ENCODE data around the gene ETS1.

ETS1 gene

GRCh38 chr11:128465531-128465930, 121.8 kb downstream of the ETS1 start (continued):
- no peak for TF ChIP-seq ZBTB21 (tag by site-specific recombination; IDR thresholded peaks at IDR 0.05)
- TF ChIP-seq ZNF302 (tag by site-specific recombination; IDR thresholded peaks at IDR 0.05; ENCODE audit: low read depth) = no peak
- TF ChIP-seq ZNF707 (tag by site-specific recombination; IDR thresholded peaks at IDR 0.05) = no peak
- no peak for TF ChIP-seq ZNF785 (tag by site-specific recombination; IDR thresholded peaks at IDR 0.05)

GRCh38 chr11:128464878-128465450, 122.4 kb downstream of the ETS1 start:
- Histone ChIP-seq H3K9me3 (ENCODE audit: control insufficient read depth, insufficient read depth, low read depth, low read length) (no peaks in the 10 kb centered on the region), H3K27ac (ENCODE audit: extremely low read depth, low read depth, low read length) (no peak overlapping the region), H3K4me1 (ENCODE audit: control insufficient read depth, insufficient read depth, low read length) (no peaks in the 10 kb centered on the region), H3K36me3 (ENCODE audit: control insufficient read depth in 2 of 2, insufficient read depth in 1 of 2, low read length in 2 of 2) (peaks cover 0 to 11% of the 10 kb centered on the region in 2 experiments; a peak in 1 of 3 replicates), H3K4me3 (ENCODE audit: low read depth, low read length) (no peak overlapping the region)
- ChIA-PET POLR2A (no interaction called here), CTCF (interaction anchor here (0.7 to 1.0 kb wide), 2 partner anchors 8 to 162 kb away, joined by 3 to 4 read pairs; no protein-coding TSS in a partner anchor)
- TF ChIP-seq ZNF311 (tag by site-specific recombination; IDR thresholded peaks at IDR 0.05; ENCODE audit: borderline replicate concordance) (no peak), ZNF544 (tag by site-specific recombination; IDR thresholded peaks at IDR 0.05) (no peak), ZNF2 (tag by site-specific recombination; IDR thresholded peaks at IDR 0.05) (no peak), ZBTB8A (tag by site-specific recombination; IDR thresholded peaks at IDR 0.05) (no peak), ZNF629 (tag by site-specific recombination; IDR thresholded peaks at IDR 0.05) (no peak), ZNF654 (tag by site-specific recombination; IDR thresholded peaks at IDR 0.05; ENCODE audit: low read depth) (no peak)

GRCh38 chr11:128463979-128464378, 123.4 kb downstream of the ETS1 start:
- no peaks in the 10 kb centered on the region for H3K9me3 ChIP-seq (ENCODE audit: control insufficient read depth, insufficient read depth, low read depth, low read length)
- CTCF ChIA-PET = interaction anchor here (0.6 to 0.7 kb wide), 2 partner anchors 94 to 161 kb away, joined by 3 to 4 read pairs; no protein-coding TSS in a partner anchor
- POLR2A ChIA-PET = no interaction called here
- H3K36me3 ChIP-seq (ENCODE audit: control insufficient read depth in 2 of 2, insufficient read depth in 1 of 2, low read length in 2 of 2) = peaks cover 0 to 11% of the 10 kb centered on the region in 2 experiments; a peak in 1 of 3 replicates
- no peak overlapping the region for H3K4me3 ChIP-seq (ENCODE audit: low read depth, low read length)
- H3K4me1 ChIP-seq (ENCODE audit: control insufficient read depth, insufficient read depth, low read length) = no peaks in the 10 kb centered on the region
- no peak overlapping the region for H3K27ac ChIP-seq (ENCODE audit: extremely low read depth, low read depth, low read length)
- TF ChIP-seq ZSCAN5A (tag by site-specific recombination; IDR thresholded peaks at IDR 0.05) (no peak), ZNF843 (tag by site-specific recombination; IDR thresholded peaks at IDR 0.05) (no peak), ZNF416 (tag by site-specific recombination; IDR thresholded peaks at IDR 0.05) (no peak), BCL11A (tag by site-specific recombination; IDR thresholded peaks at IDR 0.05; ENCODE audit: low read depth) (no peak), ZFP37 (tag by site-specific recombination; IDR thresholded peaks at IDR 0.05) (no peak), REST (tag by site-specific recombination; IDR thresholded peaks at IDR 0.05) (no peak), ZBTB17 (tag by site-specific recombination; IDR thresholded peaks at IDR 0.05) (no peak), ZNF548 (tag by site-specific recombination; IDR thresholded peaks at IDR 0.05) (no peak), ZFP3 (tag by site-specific recombination; IDR thresholded peaks at IDR 0.05; ENCODE audit: low read depth) (no peak), ZEB2 (tag by site-specific recombination; IDR thresholded peaks at IDR 0.05) (no peak), OVOL3 (tag by site-specific recombination; IDR thresholded peaks at IDR 0.05) (no peak), ZNF701 (tag by site-specific recombination; IDR thresholded peaks at IDR 0.05) (no peak)
- TF ChIP-seq, protein P1, sequence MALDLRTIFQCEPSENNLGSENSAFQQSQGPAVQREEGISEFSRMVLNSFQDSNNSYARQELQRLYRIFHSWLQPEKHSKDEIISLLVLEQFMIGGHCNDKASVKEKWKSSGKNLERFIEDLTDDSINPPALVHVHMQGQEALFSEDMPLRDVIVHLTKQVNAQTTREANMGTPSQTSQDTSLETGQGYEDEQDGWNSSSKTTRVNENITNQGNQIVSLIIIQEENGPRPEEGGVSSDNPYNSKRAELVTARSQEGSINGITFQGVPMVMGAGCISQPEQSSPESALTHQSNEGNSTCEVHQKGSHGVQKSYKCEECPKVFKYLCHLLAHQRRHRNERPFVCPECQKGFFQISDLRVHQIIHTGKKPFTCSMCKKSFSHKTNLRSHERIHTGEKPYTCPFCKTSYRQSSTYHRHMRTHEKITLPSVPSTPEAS (tag by site-specific recombination; IDR thresholded peaks at IDR 0.05) = no peak
- TF ChIP-seq, protein P2, sequence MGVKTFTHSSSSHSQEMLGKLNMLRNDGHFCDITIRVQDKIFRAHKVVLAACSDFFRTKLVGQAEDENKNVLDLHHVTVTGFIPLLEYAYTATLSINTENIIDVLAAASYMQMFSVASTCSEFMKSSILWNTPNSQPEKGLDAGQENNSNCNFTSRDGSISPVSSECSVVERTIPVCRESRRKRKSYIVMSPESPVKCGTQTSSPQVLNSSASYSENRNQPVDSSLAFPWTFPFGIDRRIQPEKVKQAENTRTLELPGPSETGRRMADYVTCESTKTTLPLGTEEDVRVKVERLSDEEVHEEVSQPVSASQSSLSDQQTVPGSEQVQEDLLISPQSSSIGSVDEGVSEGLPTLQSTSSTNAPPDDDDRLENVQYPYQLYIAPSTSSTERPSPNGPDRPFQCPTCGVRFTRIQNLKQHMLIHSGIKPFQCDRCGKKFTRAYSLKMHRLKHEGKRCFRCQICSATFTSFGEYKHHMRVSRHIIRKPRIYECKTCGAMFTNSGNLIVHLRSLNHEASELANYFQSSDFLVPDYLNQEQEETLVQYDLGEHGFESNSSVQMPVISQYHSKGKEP (tag by site-specific recombination; IDR thresholded peaks at IDR 0.05) = no peak

Data from HEK293 (cell line).